ENCODE results near the gene PAPPA.

The PAPPA gene

DNA sequence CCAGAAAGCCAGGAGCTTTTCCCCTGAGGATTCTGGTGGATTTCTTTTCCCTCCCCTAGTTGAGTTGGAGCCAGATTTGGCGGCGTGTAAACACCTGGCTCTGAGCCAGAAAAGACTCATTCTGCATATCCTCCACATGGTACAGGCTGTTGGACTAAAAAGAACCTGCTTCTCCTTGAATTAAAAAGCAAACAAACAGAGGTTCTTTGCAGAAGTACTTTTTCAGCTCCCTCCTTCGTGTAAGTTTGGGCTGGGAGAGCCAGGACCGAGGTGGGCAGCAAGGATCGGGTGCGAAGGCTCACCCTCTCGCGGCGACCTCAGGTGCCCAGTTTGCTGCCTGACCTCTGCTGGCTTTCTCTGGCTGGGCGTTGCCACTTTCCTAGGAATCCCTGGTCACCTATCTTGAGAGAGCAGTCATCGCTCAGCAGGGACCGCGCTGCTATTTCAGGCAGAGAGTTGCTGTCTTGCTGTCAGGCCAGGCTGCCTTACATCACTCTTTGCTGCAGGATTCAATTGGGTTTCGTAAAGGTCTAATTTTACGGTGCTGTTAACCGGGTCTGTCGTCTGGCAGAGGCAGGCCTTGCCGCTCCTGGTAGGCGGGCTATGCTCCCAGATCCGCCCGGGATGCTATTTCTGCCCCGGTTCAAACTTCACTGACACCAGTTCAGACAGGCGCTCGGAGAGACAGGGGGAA is 3.2 kb downstream of the PAPPA start:
- no peak overlapping the region for H3K4me3 ChIP-seq (ENCODE audit: low read length)
- DNase-seq (ENCODE audit: low read depth) = peak; percentile 56
- TF ChIP-seq, protein P1, sequence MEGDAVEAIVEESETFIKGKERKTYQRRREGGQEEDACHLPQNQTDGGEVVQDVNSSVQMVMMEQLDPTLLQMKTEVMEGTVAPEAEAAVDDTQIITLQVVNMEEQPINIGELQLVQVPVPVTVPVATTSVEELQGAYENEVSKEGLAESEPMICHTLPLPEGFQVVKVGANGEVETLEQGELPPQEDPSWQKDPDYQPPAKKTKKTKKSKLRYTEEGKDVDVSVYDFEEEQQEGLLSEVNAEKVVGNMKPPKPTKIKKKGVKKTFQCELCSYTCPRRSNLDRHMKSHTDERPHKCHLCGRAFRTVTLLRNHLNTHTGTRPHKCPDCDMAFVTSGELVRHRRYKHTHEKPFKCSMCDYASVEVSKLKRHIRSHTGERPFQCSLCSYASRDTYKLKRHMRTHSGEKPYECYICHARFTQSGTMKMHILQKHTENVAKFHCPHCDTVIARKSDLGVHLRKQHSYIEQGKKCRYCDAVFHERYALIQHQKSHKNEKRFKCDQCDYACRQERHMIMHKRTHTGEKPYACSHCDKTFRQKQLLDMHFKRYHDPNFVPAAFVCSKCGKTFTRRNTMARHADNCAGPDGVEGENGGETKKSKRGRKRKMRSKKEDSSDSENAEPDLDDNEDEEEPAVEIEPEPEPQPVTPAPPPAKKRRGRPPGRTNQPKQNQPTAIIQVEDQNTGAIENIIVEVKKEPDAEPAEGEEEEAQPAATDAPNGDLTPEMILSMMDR (IDR thresholded peaks at IDR 0.05; ENCODE audit: insufficient read depth, low read depth, low read length, missing control alignments) = no peak

DNA sequence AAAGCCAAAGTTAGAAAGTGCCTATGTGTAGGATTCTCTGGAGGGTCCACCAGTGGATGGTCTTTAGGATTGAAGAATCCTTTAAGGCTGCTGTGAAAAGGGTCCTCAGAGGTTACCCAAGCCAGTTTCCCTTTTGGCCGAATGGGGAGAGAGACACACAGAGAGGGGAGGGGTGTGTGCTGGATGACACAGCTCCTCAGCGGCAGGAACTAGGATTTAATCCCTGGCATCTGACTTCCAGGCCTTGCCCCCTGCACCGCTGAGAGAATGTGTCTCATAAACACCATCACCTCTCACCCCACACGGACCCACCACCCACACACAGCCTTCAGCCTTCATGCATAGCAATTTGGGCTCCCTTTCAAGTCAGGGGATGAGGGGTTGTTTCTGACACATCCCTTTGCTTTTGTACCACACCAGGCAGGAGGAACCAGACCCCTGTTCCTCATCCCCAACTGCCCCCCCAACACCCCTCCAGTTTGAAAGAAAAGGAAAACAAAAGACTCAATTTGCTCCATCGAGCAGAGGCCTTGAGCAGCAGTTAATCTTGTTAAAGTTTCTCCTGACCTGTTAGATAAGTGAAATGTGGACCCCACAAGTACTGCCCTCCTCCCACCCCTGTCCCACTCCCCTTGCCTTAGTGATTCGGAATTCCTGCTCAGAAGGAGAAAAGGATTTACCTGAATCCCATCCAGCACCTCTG is 4.0 kb downstream of the PAPPA start:
- H3K4me3 ChIP-seq (ENCODE audit: low read length) = no peak overlapping the region
- TF ChIP-seq, protein P1 (IDR thresholded peaks at IDR 0.05; ENCODE audit: insufficient read depth, low read depth, low read length, missing control alignments) = no peak
- no peak for DNase-seq (ENCODE audit: low read depth)

- H3K4me3 ChIP-seq (ENCODE audit: low read length) = no peak overlapping the region
- DNase-seq (ENCODE audit: low read depth) = no peak
- TF ChIP-seq, protein P1 (IDR thresholded peaks at IDR 0.05; ENCODE audit: insufficient read depth, low read depth, low read length, missing control alignments) = no peak
Observed at GRCh38 chr9:116160676-116161571, 7.3 kb downstream of the PAPPA start.

GRCh38 chr9:116162241-116162781 is 8.7 kb downstream of the PAPPA start:
- TF ChIP-seq, protein P1 (IDR thresholded peaks at IDR 0.05; ENCODE audit: insufficient read depth, low read depth, low read length, missing control alignments) = no peak
- no peak overlapping the region for H3K4me3 ChIP-seq (ENCODE audit: low read length)
- DNase-seq (ENCODE audit: low read depth) = peak; percentile 21

- TF ChIP-seq, protein P1 (IDR thresholded peaks at IDR 0.05; ENCODE audit: insufficient read depth, low read depth, low read length, missing control alignments) = peak; percentile 48
- no peak overlapping the region for H3K4me3 ChIP-seq (ENCODE audit: low read length)
- DNase-seq (ENCODE audit: low read depth) = no peak
Observed at GRCh38 chr9:116163293-116164055, 9.9 kb downstream of the PAPPA start.

DNA sequence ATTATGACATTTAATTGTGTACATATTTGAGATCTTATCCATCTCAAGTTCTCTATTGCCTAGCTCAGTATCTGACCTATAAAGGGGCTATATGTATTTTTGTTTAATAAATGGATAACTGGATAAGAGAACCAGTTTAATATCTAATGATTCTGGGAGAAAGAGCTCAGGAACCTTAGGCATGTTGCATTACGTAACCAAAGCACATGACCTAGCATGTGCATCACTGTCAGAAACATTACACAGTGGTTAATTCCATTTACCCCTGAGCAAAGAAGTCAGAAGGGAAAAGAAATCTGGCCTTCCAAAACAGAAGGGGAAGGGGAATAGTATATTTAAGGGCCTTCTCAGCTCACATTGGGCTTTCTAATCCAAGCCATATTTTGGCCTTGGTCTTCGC is 12.3 kb downstream of the PAPPA start:
- peak; percentile 59 for DNase-seq (ENCODE audit: low read depth)
- TF ChIP-seq, protein P1 (IDR thresholded peaks at IDR 0.05; ENCODE audit: insufficient read depth, low read depth, low read length, missing control alignments) = no peak
- no peak overlapping the region for H3K4me3 ChIP-seq (ENCODE audit: low read length)

All from epithelial cell of esophagus (primary cell).